Smooth muscle cell of the brain vasculature (primary cell): ENCODE results near the gene JAZF1.

ENCODE experiments used
- DNase-seq: peaks from one replicate; pipeline ENCODE4 v3.0.0-alpha.2; 2012; ENCODE audit warnings: low read depth, low spot score

The JAZF1 gene

DNA sequence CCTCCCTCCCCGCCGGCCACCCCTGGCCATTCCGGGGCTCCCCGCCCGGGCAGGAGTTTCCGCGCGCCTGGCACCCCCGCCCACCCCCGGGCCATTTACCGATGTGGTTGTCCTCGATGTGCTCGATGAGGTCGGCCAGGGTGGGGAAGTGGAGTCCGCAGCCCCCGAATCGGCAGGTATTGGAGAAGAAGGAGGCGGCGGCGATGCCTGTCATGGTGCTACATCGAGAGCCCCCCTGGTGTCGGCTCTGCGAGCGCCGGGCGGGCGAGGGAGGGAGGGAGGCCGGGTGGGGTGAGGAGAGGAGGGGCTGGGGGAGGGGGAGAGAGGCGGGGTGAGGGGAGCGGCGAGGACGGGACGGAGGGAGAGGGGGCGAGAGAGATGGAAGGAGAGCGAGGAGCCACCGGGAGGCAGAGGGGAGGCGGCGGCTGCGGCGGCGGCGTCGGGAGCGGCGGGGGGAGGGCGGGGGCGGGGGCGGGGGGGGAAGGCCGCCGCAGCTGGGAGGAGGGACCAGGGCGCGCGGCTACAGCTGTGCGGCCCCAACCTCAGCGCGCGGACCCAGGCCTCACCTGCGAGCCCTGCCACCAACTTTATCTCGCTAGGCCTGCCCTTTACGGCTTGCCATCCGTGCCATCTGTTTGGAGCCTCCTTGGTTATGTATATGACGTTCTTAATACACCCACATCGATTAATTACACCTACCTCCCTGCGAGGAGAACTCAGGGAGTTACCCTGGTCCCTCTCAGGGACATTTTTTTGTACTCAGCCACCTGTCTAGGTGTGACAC is at the start of gene JAZF1:
TSS of gene JAZF1 (minus strand) at position 432 of the 784 bp plus-strand sequence.
- no peak for DNase-seq

DNA sequence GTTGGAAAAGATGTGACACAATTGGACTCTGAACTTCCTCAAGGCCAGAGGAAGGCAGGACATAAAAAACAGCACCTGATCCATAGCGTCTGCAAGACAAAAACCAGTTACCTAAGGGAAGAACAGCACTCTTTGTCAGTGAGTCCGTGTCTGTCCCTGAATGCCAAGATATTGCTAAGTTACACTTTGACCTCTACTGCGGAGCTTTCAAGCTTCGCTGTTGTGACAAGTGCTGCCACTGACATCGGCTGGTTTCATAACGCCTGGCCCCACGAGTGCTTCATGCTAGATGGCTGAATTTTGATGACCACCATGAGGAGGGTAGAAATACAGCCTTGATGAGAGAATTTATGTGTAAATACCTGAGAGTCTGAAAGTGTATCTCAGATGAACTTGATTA is 49.7 kb upstream of the JAZF1 start:
- DNase-seq: no peak

- DNase-seq: no peak
These were observed 47.8 kb upstream of the JAZF1 start for GRCh38 chr7:28228396-28228795.

- DNase-seq: no peak
These were observed 45.4 kb upstream of the JAZF1 start for GRCh38 chr7:28226003-28226402.

DNA sequence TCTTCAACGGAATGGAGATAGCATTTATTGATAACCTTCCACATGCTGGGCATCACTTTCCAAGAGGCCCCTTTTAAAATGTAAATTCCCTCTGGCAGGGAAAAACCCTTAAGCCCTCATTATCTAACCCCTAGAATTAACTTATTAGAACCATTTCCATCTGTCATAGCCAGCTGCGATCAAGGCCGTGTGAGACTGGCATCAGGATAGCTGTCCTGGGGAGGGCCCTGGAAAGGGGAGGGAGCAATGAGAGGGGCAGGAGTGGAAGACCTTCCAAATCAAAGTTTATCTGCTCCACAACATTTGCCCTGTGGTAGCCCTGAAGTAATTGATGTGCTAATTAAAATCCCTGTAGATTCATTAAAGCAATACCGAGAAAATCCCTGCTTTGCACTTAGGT is 45.0 kb upstream of the JAZF1 start:
- no peak for DNase-seq

DNA sequence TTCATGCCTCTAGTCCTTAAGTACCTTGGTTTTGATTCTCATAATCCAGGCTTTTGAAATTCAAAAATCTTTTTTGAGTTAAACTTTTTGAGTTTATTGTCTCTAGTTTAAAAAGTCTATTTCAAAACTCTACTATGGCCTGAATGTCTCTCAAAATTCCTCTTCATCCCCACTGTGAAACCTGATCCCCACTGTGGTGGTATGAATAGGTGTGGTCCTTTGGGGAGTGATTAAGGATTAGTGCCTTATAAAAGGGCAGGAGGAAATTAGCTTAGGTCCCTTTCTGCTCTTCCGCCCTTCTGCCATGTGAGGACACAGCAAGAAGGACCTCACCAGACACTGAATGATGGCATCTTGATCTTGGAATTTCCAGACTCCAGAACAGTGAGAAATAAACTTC is 44.1 kb upstream of the JAZF1 start:
- DNase-seq: no peak

DNA sequence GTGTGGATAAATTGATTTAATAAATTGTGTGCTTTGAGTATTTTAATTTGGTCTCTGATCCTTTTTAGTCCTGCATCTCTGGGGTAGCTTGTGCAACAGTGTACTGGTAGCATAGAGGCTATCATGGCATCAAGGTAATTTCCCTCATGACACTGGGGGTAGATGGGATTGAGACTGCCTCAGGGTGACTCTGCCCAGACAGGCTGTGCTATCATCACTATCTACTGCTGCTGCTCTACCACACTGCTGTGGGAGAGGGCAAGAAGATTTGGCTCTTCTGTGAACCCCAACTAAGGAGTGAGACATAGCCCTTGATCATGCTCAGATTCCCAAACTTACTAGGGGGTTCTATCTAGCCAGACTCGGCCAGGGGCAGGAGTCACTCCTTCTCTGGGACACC is 43.6 kb upstream of the JAZF1 start:
- no peak for DNase-seq

- no peak for DNase-seq
These were observed 42.0 kb upstream of the JAZF1 start for GRCh38 chr7:28222636-28223035.

DNA sequence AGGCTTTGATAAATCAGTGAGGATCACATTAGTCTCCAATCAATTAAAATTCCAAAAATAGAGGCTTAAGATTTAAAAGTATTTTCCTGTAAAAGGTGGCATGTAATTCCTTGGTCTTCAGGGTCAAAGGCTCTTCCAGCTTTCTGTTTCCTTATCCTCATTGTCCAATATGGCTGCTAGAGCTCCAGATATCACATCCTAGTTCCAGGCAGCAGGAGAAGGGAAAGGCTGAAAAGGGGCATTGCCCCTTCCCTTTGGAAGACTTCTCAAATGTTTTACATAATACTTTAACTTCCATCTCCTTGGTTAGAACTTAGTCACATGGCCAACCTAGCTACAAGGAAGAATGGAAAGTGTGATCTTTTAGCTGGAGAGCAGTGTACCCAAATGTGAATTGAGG is 39.2 kb upstream of the JAZF1 start:
- DNase-seq: no peak

GRCh38 chr7:28217143-28217542 is 36.5 kb upstream of the JAZF1 start:
- DNase-seq: no peak

DNA sequence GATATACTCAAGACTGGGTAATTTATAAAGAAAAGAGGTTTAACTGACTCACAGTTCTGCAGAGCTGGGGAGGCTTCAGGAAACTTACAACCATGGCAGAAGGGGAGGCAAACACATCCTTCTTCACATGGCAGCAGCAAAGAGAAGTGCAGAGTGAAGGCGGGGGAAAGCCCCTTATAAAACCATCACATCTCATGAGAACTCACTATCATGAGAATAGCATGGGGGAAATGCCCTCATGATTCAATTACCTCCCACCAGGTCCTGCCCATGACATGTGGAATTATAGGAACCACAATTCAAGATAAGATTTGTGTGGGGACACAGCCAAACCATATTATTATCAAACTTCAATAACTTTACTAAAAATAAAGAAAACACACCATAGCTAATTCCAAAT is 30.4 kb upstream of the JAZF1 start:
- DNase-seq: no peak

- no peak for DNase-seq
These were observed 27.9 kb upstream of the JAZF1 start for GRCh38 chr7:28208506-28208905.

DNA sequence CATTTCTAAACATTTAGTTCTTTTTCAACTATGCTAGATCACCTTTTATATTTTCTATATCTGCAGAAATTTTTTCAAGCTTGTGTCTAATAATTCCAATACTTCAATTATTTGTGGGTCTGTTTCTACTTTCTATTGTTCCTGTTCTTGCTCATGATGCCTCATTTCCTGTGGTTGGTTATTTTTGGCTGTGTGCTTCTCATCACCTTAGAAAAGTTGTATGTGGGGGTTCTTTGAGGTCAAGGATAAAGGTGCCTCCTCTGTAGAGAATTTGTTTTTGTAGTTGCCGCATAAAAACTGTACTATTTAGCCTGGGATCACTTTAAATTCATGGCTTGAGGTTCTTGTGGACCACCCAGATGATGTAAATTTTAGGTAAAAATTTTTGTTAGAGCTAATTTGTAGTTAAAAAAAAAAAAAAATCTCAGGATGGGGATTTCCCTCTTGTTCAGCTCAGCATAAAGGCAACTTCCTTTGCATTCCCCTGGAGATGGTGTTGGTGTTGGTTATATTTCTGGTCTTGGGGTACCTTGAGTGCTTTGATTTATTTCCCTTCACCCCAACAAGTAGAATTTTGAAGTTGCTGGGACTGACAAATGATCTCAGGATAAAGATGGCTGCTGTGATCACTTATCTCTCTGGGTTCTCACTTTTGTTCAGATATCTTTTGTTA is 27.0 kb upstream of the JAZF1 start:
- no peak for DNase-seq

- no peak for DNase-seq
These were observed 24.9 kb upstream of the JAZF1 start for GRCh38 chr7:28205506-28205905.

GRCh38 chr7:28203508-28204240 is 23.1 kb upstream of the JAZF1 start:
- no peak for DNase-seq

DNA sequence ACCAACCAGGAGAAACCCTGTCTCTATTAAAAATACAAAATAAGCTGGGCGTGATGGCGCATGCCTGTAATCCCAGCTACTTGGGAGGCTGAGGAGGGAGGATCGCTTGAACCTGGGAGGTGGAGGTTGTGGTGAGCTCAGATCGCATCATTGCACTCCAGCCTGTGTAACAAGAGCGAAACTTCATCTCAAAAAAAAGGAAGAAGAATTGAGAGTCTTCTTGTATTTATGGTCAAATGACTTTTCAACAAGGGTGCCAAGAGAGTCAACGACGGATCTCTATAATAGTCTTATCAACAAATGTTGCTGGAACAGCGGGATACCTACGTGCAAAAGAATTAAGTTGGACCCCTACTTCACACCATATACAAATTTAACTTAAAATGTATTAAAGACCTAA is 21.6 kb upstream of the JAZF1 start:
- no peak for DNase-seq

GRCh38 chr7:28201131-28201530 is 20.5 kb upstream of the JAZF1 start:
- no peak for DNase-seq

DNA sequence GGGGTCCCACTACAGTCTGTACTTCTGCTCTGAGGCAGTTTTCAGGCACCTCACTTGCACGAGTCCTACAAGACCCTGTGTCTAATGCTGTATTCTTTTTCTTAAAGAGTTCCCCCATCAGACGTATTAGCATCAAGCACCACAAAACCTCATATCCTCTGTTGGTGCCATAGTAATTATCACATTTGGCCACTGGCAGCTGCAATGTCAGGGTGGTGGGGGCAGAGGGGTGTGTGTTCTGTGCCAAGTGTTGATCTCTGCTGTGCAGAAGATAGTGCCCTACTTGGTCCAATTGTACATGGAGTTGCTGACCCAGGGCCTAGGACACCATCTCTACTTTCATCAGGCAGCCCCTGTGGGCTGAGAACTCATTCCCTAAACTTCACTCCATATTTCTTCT is 20.0 kb upstream of the JAZF1 start:
- DNase-seq: no peak

GRCh38 chr7:28199021-28199510 is 18.5 kb upstream of the JAZF1 start:
- DNase-seq: no peak

GRCh38 chr7:28195910-28196620 is 15.5 kb upstream of the JAZF1 start:
- no peak for DNase-seq

DNA sequence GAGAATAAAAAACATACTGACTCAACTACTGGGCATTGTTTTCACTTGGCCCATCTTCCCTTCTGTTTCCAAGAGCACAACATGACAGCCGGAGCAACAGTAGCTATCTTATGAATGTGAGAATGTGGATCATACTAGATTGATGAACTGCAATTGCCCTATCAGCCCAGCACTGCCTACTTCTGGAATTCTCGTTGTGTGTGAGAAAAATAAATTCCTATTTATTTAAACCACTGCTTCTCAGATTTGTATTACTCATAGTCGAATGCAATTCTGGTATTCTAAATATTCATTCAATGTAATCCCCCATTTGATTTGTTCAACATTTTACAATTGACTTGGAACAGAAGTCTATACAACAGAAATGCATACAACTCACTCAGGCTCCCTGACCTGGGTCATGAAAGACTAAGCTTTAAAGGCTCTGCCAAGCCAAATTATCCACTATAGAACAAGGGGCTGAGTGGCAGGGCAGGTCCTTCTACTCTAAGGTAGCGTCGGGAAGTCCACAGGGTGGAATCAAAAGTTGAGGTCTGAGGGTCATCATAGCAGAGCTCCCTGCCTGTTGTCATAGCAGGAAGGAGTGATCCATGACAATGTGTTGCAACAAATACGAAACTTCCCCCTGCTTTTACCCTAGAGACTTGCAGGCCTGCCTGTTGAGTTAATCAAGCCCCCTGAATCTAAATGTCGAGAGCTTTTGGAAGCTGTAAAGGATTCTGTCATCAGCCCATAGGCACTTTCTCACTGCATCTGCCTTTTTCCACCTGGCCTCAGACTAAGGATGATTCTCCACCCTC is 12.4 kb upstream of the JAZF1 start:
- DNase-seq: no peak
